ENCODE results near the gene RILPL1. TPM values are rescaled to one million over a fixed set of nuclear protein-coding genes. Genes with fewer than 3 reads are reported as not detected.

RILPL1 gene
- 7.9 and 17.4 TPM in 2 replicates for total RNA-seq

DNA sequence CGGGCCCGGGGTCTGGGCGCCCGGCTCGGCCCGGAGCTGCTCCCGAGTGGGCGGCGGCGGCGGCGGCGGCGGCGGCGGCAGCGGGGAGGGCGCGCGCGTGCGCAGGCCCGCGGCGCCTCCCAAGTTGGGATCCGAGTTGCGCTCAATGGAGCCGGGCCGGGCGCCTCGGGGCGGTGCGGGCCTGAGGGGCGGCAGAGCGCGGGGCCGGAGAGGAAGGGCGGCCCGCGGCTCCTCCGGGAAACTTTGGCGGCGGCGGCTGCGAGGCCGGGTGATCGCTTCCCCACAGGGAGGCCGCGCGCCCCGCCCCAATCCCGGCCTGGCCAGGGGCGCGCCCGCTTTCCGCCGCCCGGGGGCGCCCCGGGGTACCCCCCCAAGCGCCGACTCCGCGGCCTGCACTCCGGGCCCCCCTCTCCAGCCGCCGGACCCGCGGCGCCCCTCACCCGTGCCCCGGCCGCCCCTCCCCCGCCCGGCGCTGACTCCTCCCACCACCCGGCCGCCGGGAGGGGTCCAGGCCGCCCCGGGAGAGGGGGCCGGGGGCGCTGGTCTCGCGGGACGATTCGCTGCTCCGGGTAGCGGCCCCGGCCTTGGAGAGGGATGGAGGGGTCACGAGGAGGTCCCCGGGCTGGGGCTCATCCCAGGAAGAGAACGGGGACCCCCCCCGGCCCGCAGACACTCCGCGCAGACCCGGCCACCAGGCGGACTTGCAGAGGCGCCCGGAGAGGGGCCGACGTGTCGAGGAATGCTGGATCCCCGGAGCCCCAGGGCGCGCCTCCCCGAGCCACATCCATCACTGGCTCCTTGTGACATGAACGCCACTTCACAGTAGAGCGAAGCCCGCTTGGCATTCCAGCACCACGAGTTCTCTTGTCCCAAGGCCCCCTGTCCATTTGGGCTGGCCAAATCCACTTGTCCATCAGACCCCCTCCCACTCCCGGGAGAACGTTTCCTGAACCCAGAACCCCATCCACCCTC is at the start of gene RILPL1:
Gene RILPL1 (minus strand): TSS at position 48 of the 972 bp plus-strand sequence. CDS start 237 bp downstream, outside the sequence.

DNA sequence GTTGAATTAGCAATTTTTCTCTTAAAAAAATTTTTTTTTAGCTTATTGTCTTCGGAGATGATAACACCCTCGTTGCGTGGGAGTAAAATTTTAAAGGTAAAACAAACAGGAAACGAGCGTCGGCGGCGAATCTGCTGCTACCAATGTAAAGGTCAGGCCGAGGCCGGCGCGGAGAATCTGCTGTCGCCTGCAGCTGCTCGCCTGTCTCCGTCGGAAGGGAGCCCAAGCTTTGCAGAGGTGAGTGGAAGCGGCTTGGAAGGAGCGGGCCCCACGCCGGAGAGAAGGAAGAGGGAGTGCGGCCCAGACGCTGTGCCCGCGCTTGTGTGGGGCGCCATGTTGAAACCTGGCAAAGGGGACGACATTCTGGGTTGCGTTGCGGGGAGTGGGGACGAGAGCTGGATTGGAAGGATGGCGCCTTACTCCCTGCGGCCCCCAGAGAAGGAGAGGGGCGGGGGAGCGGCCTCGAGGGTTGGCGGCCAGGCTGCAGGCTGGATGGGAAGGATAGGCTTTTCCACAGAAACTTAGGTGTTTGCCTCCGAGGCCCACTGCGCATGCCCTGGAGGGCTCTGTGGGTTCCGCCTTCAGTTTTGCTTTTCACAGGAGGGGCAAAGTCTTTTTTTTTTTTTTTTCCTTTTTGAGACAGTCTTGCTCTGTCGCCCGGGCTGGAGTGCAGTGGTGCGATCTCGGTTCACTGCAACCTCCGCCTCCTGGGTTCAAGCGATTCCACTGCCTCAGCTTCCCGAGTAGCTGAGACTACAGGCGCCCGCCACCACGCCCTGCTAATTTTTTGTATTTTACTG is 75.3 kb downstream of the RILPL1 start, which contains the start of gene SNRNP35:
Gene SNRNP35 (plus strand): TSS at position 160 of the 800 bp plus-strand sequence. CDS start 7,402 bp downstream, outside the sequence.

DNA sequence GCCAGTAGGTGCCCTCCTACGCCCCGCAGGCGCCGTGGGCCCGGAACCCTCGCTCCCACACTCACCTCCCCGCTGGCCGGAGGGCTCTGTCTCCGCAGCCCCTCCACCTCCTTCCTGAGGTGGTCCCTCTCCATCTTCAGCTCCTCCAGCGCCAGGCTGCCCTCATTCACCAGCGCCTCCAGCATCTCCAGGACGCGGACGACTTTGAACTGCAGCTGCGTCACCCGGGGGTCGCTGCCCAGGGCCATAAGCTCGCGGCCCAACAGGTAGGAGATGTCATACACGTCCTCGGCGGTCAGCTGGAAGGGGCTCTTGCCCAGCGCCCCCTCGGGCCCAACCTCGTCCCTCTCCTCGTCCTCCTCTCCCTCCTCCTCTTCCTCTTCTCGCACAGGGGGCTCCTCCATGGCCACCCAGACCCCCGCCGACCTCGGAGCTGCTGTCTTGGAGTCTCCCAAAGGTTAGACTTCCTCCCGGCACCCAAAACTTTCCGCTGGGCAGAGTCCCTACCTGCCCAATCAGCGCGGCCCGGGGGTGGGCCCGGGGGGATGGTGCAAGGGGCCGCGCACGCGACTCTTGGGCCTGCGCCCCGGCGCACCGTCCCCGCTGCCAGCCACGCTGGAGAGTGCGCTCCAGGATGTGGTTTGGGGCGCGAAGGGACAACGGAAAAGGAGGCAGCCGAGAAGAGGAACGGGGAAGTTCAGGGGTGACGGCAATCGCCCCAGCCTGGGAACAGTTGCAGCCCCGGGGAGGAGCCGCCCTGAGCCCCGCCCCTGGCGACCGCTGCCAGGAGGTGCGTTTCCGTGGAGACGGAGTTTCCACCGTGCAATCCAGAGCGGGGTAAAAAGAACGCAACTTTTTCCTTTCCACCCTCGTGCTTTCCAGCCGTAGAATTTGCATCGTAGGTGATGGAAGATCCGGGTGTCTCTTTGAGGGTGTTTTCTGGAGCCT is 97.2 kb downstream of the RILPL1 start, which contains the start of gene RILPL2:
Gene RILPL2 (minus strand): TSS at position 668 of the 948 bp plus-strand sequence. CDS start 264 bp downstream, at position 404.

Other genes starting within 250 kb of the RILPL1 start
- gene SBNO1, start 168.9 kb downstream of the RILPL1 start, total RNA-seq = 36.6 and 49.3 TPM in 2 replicates
- 45.8 and 56.0 TPM in 2 replicates for gene KMT5A, start 149.6 kb downstream of the RILPL1 start, total RNA-seq
- gene RILPL2, start 97.0 kb downstream of the RILPL1 start, total RNA-seq = 3.9 and 4.1 TPM in 2 replicates
- 9.3 and 14.4 TPM in 2 replicates for gene SNRNP35, start 75.6 kb downstream of the RILPL1 start, total RNA-seq
- gene TMED2, start 50.8 kb upstream of the RILPL1 start, total RNA-seq = 365 and 836 TPM in 2 replicates
- 22.6 and 22.9 TPM in 2 replicates for gene DDX55, start 68.4 kb upstream of the RILPL1 start, total RNA-seq
- gene EIF2B1, start 100.0 kb upstream of the RILPL1 start, total RNA-seq = 36.9 and 51.8 TPM in 2 replicates
- 56.4 and 59.1 TPM in 2 replicates for gene GTF2H3, start 100.1 kb upstream of the RILPL1 start, total RNA-seq
- gene TCTN2, start 137.4 kb upstream of the RILPL1 start, total RNA-seq = 2.7 and 5.0 TPM in 2 replicates
- gene ATP6V0A2, start 178.6 kb upstream of the RILPL1 start, total RNA-seq = 30.7 and 36.2 TPM in 2 replicates
- under 0.01 and 0.07 TPM in 2 replicates for gene DNAH10, start 228.6 kb upstream of the RILPL1 start, total RNA-seq

Data from nasal cavity respiratory epithelium epithelial cell of viscerocranial mucosa (primary cell).